ENCODE measurements around the gene DDX10. TPM values are rescaled to one million over a fixed set of nuclear protein-coding genes. Genes with fewer than 3 reads are reported as not detected.

Gene DDX10
- total and polyA plus RNA-seq, 9 donors = 13.1 to 34.3 (median 25.7) TPM

GRCh38 chr11:108662700-108663099 lies 2.2 kb upstream of the DDX10 start:
- intact Hi-C loops (cut with DNase I) = loop anchor here in 2 of 4 donors (10.0 kb wide), 2 partner anchors 188 to 548 kb away; no protein-coding TSS in a partner anchor
- no peaks in the 10 kb centered on the region for H3K27me3 ChIP-seq
- H3K27ac ChIP-seq = no peak overlapping the region
- H3K9me3 ChIP-seq = no peaks in the 10 kb centered on the region
- no peak for DNase-seq
- TF ChIP-seq POLR2A (IDR thresholded peaks at IDR 0.05) (no peak), CTCF (IDR thresholded peaks at IDR 0.05) (no peak), EP300 (IDR thresholded peaks at IDR 0.05) (no peak)
- WGBS, 3 donors = 80 to 92% (median 83%) methylated on average over 4 of the region's 4 CpGs
- no peaks in the 10 kb centered on the region for H3K36me3 ChIP-seq
- H3K4me3 ChIP-seq = no peak overlapping the region
- peaks cover 12% of the 10 kb centered on the region for H3K4me1 ChIP-seq (ENCODE audit: insufficient read depth)

DNA sequence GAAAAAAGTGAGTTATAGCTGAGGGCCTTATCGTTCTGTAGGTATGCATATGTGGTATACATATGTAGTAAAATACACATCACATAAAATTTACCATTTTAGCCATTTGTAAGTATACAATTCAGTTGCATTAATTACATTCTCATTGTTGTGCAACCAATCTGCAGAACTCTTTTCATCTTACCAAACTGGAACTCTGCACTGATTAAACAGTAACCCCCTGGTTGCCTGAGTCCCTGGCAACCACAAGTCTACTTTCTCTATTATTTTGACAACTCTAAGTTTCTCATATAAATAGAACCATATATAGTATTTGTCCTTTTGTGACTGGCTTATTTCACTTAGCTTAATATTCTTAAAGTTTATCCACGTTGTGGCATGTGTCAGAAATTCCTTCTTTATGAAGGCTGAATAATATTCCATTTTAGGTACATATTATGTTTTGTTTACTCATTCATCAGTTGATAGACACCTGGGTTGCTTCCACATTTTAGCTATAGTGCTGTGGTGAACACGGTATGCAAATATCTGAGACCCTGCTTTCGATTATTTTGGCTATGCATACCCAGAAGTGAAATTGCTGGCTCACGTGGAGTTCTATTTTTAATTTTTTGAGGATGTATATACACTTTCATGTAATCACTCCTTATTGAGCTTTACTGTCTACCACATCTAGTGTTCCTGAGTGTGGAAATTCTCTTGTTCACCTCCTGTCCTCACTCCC lies 1.6 kb upstream of the DDX10 start:
- WGBS, 3 donors = 83% methylated on average over 5 of the region's 5 CpGs
- TF ChIP-seq POLR2A (IDR thresholded peaks at IDR 0.05) (no peak), CTCF (IDR thresholded peaks at IDR 0.05) (no peak), EP300 (IDR thresholded peaks at IDR 0.05) (no peak)
- Histone ChIP-seq H3K27me3 (no peaks in the 10 kb centered on the region), H3K4me3 (no peak overlapping the region), H3K9me3 (no peaks in the 10 kb centered on the region), H3K36me3 (no peaks in the 10 kb centered on the region), H3K4me1 (ENCODE audit: insufficient read depth) (peaks cover 12% of the 10 kb centered on the region), H3K27ac (no peak overlapping the region)
- intact Hi-C loops (cut with DNase I) = loop anchor here in 2 of 4 donors (10.0 kb wide), 2 partner anchors 189 to 549 kb away; no protein-coding TSS in a partner anchor
- no peak for DNase-seq

DNA sequence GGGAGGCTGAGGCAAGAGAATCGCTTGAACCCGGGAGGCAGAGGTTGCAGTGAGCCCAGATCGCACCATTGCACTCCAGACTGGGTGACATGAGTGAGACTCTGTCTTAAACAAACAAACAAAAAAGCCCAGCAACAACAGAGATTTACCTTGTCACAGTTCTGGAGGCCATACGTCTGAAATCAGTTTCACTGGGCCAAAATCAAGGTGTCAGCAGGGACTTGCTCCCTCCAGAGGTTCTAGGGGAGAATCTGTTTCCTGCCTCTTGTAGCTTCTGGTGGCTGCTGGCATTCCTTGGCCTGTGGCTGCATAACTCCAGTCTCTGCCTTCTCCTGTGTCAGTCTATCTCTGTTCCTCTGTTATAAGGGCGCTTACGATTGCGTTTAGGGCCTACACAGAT lies 1.5 kb downstream of the DDX10 start:
- no peaks in the 10 kb centered on the region for H3K27me3 ChIP-seq
- no peak overlapping the region for H3K27ac ChIP-seq
- H3K4me1 ChIP-seq (ENCODE audit: insufficient read depth) = peaks cover 20% of the 10 kb centered on the region
- no peaks in the 10 kb centered on the region for H3K9me3 ChIP-seq
- no peak for TF ChIP-seq EP300 (IDR thresholded peaks at IDR 0.05)
- TF ChIP-seq CTCF (IDR thresholded peaks at IDR 0.05) = no peak
- no peak for TF ChIP-seq POLR2A (IDR thresholded peaks at IDR 0.05)
- H3K4me3 ChIP-seq = no peak overlapping the region
- H3K36me3 ChIP-seq = no peaks in the 10 kb centered on the region
- no peak for DNase-seq
- intact Hi-C loops (cut with DNase I) = loop anchor here in 2 of 4 donors (5.0 to 10.0 kb wide), 3 partner anchors 192 to 552 kb away; partner anchors contain the start of genes ATM (in 1 of the 2) and NPAT (in 1 of the 2)
- WGBS, 3 donors = 91 to 96% (median 95%) methylated on average over 7 of the region's 7 CpGs

DNA sequence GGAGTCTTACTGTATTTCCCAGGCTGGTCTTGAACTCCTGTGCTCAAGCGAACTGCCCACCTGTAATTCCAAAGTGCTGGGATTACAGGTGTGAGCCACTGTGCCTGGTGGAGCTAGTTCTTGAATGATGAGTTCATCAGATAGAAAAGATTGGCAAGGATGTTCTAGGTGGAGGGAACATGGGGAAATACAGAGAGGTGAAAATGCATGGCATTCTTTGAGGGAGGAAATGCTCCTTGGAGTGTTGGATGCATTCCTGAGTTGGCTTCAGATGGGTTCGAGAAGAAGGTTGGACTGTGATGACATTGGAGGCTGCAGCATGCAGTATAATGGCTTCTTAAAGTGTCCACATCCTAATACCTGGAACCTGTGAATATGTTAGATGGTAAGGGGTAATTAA lies 4.4 kb downstream of the DDX10 start:
- no peak for DNase-seq
- TF ChIP-seq CTCF (IDR thresholded peaks at IDR 0.05) (no peak), EP300 (IDR thresholded peaks at IDR 0.05) (no peak), POLR2A (IDR thresholded peaks at IDR 0.05) (no peak)
- Histone ChIP-seq H3K4me3 (no peak overlapping the region), H3K27me3 (no peaks in the 10 kb centered on the region), H3K9me3 (no peaks in the 10 kb centered on the region), H3K36me3 (no peaks in the 10 kb centered on the region), H3K27ac (no peak overlapping the region), H3K4me1 (ENCODE audit: insufficient read depth) (peaks cover 22% of the 10 kb centered on the region)
- WGBS, 3 donors = 81 to 85% (median 83%) methylated on average over 2 of the region's 2 CpGs
- intact Hi-C loops (cut with DNase I) = loop anchor here in 2 of 4 donors (5.0 to 10.0 kb wide), 3 partner anchors 194 to 554 kb away; partner anchors contain the start of genes ATM (in 1 of the 2) and NPAT (in 1 of the 2)

Measured in ovary (tissue), 9 donors.